Measurements from ENCODE around the gene KLHDC7B.
A peak's percentile ranks its signal among the peaks of the same experiment; 100 is the strongest.
"Not testable (repeated sequence)": the region's sequence is repeated elsewhere in the genome, so short reads cannot be mapped to it uniquely, and the experiment has no call there.

KLHDC7B gene

DNA sequence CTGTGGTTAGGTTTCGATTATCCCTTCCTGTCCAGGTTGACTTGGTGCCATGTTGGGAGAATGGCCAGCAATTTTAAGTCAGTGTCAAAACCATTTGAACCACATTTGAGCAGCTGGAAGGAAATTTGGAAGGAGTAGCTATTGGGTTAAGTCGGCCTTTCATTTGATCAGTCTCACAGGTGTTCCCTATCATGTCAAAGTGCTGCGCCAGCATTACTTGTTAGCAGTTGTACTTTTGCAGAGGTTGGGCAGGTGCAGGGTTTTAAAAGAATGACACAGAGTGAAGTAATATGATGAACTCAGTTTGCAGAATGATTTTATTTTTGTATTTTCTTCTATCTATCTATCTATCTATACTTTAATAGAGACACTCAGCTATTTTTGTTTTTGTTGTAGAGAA is 9.5 kb upstream of the KLHDC7B start:
- no peak overlapping the region for H3K4me3 ChIP-seq

DNA sequence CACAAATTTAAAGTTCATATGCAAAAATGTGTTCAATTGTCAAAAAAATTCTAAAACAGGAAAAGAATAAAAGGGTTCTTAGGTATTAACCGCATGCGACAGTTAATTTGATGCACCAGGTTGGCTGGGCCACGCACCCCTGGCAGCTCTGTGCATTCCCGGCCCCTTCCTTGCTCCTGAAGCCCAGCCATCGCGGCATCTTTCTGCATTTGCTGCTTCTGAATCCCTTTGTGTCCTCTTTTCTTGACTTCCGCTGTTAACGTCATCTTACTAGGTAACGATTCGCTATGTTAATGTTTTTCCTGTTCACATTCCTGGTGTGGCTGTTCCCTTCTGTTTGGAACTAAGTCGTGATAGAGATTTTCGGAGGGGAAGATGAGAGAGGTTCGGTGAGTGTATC is 7.9 kb upstream of the KLHDC7B start:
- no peak for DNase-seq (ENCODE audit: low spot score)
- Histone ChIP-seq H3K27ac (peak overlapping the region in 1 of 2 donors; percentile 79), H3K4me3 (no peak overlapping the region)
- TF ChIP-seq CTCF (IDR thresholded peaks at IDR 0.05), result no peak

More for the DNA sequence above, 9.5 kb upstream of the KLHDC7B start:
- TF ChIP-seq CTCF (IDR thresholded peaks at IDR 0.05), result no peak
- no peak for DNase-seq (ENCODE audit: low spot score)
- H3K27ac ChIP-seq, result no peak overlapping the region

GRCh38 chr22:50540381-50540780 is 5.3 kb upstream of the KLHDC7B start:
- Histone ChIP-seq H3K4me3 (no peak overlapping the region), H3K27ac (peak overlapping the region in 1 of 2 donors; percentile 67)
- TF ChIP-seq CTCF (IDR thresholded peaks at IDR 0.05), result no peak
- no peak for DNase-seq (ENCODE audit: low spot score)

- peak overlapping the region in 1 of 2 donors; percentile 75 for H3K27ac ChIP-seq
- not testable (repeated sequence) for H3K4me3 ChIP-seq
- peak; percentile 76 for DNase-seq (ENCODE audit: low spot score)
These were observed 4.1 kb upstream of the KLHDC7B start for GRCh38 chr22:50541667-50542026.

DNA sequence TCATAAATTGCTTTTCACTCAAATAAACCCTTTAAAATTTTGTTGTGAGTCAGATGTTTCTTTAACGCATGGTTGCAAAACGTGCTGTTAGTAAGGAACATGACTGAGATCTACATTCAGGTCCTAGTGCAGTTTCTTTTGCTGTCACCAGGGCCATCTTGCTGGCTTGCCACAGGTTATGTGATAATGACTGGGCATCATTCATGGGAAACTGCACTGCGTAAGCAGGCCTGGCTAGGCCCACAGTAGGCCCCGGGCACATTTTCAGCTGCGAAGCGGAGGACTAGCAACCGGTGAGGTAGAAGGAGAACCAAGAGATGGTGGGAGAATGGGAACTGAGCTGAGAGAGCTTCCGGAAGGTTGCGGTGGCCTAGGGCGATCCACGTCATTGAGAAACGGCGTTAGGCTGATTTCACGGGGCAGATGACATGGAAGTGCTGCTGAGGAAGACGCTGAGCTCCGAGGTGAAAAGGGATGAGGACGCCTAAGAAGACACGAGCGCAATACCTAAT is 3.2 kb upstream of the KLHDC7B start:
- H3K4me3 ChIP-seq, result no peak overlapping the region
- no peak for DNase-seq (ENCODE audit: low spot score)
- TF ChIP-seq CTCF (IDR thresholded peaks at IDR 0.05), result no peak
- peak overlapping the region in 1 of 2 donors; percentile 59 for H3K27ac ChIP-seq

DNA sequence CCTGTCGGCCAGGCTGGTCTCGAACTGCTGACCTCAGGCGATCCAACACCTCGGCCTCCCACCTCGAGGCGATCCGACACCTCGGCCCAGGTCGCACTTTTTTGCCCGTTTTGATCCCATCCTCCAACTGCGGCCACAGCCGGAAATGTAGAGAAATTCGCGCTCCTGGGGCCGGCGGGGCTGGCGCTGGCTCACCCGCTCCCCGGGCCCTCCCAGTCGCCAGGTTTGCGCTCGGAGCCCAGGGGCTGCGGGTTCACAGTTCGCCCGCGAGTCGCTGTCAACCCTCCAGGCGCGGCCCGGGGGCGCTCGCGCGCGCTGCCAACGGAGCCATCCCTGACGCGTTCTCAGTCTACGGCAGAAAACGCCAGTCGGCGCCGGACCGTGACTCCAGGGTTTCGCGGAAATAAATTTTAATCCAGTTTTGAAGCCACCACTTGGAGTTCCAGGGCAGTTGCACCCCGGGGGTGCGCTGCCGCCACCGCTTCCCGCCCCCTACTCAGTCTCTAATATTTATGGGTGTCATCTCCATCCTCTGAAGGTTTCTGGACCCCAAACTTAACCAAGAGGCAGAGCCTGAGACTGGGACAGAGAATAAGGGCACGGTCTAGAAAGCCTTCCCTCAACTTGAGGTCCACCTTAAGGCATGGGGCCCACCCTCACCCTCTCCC is 1.5 kb upstream of the KLHDC7B start:
- TF ChIP-seq CTCF (IDR thresholded peaks at IDR 0.05), result no peak
- no peak for DNase-seq (ENCODE audit: low spot score)
- H3K27ac ChIP-seq, result no peak overlapping the region
- peak overlapping the region; percentile 69 for H3K4me3 ChIP-seq

DNA sequence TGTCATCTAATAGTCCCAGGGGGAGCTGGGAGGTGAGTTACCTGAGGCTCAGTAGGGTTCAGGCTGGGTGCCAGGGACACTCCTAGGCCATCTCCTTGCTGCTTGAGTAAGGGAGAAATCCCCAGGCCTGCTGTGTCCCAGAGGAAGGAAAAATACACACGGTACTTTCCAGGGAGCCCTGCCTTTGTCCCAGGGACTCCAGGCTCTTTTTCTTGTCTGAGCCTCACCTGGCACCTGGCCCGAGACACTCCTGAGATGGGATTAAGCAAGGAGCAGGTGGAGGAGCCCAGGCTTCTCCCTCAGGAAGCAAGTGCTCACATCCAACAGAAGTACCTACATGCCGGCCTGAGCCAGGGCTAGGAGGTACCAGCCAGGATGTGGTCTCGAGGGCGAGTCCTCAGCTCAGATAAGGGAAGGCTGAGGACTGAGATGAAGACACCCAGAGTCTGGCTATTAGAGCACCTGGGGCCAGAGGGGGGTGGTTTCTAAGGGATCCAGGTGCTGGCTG is 899 bp upstream of the KLHDC7B start:
- no peak for TF ChIP-seq CTCF (IDR thresholded peaks at IDR 0.05)
- no peak overlapping the region for H3K27ac ChIP-seq
- H3K4me3 ChIP-seq, result no peak overlapping the region
- no peak for DNase-seq (ENCODE audit: low spot score)

Data from coronary artery (tissue), 2 donors.